H9 (cell line): ENCODE measurements around the gene ULK2. TPM values are rescaled to one million over a fixed set of nuclear protein-coding genes. Genes with fewer than 3 reads are reported as not detected.

ENCODE experiments used
- DNase-seq: peaks from one replicate; pipeline ENCODE4 v3.0.0-alpha.2; 2017
- H2AFZ ChIP-seq: one replicate; pipeline ENCODE4 v1.6.1; 2013; ENCODE audit warnings: mild to moderate bottlenecking, low read length, control low read depth, moderate library complexity
- H2AK5ac ChIP-seq: 2 replicates; pipeline ENCODE4 v1.6.1; 2013; ENCODE audit warnings: low read length, control low read depth, mixed read lengths; ENCODE audit not compliant: insufficient read length
- H2BK120ac ChIP-seq: one replicate; pipeline ENCODE4 v1.6.1; 2013; ENCODE audit warnings: low read depth, mild to moderate bottlenecking, low read length, control low read depth, inconsistent platforms; ENCODE audit not compliant: poor library complexity, severe bottlenecking
- H2BK12ac ChIP-seq: 2 replicates; pipeline ENCODE4 v1.6.1; 2013; ENCODE audit warnings: low read length, control low read depth, mixed read lengths, low read depth; ENCODE audit not compliant: insufficient read length
- H2BK15ac ChIP-seq: 2 replicates; pipeline ENCODE4 v1.6.1; 2013; ENCODE audit warnings: low read depth, low read length, control low read depth
- H2BK20ac ChIP-seq: one replicate; pipeline ENCODE4 v1.6.1; 2013; ENCODE audit warnings: low read depth, mild to moderate bottlenecking, low read length, control low read depth, inconsistent platforms; ENCODE audit not compliant: poor library complexity, severe bottlenecking
- H2BK5ac ChIP-seq: 2 replicates; pipeline ENCODE4 v1.6.1; 2013; ENCODE audit warnings: low read length, control low read depth, mixed read lengths; ENCODE audit not compliant: insufficient read length
- H3K14ac ChIP-seq: 2 replicates; pipeline ENCODE4 v1.6.1; 2013; ENCODE audit warnings: low read length, control low read depth; ENCODE audit not compliant: insufficient read depth
- H3K18ac ChIP-seq: 2 replicates; pipeline ENCODE4 v1.6.1; 2013; ENCODE audit warnings: low read depth, mild to moderate bottlenecking, mixed read lengths, low read length, control low read depth; ENCODE audit not compliant: insufficient read length
- H3K23ac ChIP-seq: 2 replicates; pipeline ENCODE4 v1.6.1; 2013; ENCODE audit warnings: low read length, control low read depth, mixed read lengths, low read depth; ENCODE audit not compliant: insufficient read length
- H3K23me2 ChIP-seq: 2 replicates; pipeline ENCODE4 v1.6.1; 2013; ENCODE audit warnings: low read depth, mild to moderate bottlenecking, mixed read lengths, low read length, control low read depth; ENCODE audit not compliant: insufficient read length, poor library complexity, severe bottlenecking
- H3K27ac ChIP-seq: 2 replicates; pipeline ENCODE4 v1.5.1; 2013; ENCODE audit warnings: low read length, control low read depth, mixed read lengths, low read depth; ENCODE audit not compliant: insufficient read length
- H3K27me3 ChIP-seq: 2 replicates; pipeline ENCODE4 v1.6.1; 2013; ENCODE audit warnings: low read length, control low read depth, inconsistent platforms; ENCODE audit not compliant: insufficient read depth
- H3K4ac ChIP-seq: 2 replicates; pipeline ENCODE4 v1.6.1; 2013; ENCODE audit warnings: low read depth, mild to moderate bottlenecking, control low read depth, inconsistent platforms, low read length, moderate library complexity
- H3K4me1 ChIP-seq: 2 replicates; pipeline ENCODE4 v1.6.1; 2013; ENCODE audit warnings: low read length, control low read depth, inconsistent platforms; ENCODE audit not compliant: insufficient read depth
- H3K4me2 ChIP-seq: 2 replicates; pipeline ENCODE4 v1.6.1; 2013; ENCODE audit warnings: low read length, control low read depth, mixed read lengths; ENCODE audit not compliant: insufficient read length, insufficient read depth
- H3K56ac ChIP-seq: 2 replicates; pipeline ENCODE4 v1.6.1; 2013; ENCODE audit warnings: low read depth, mild to moderate bottlenecking, mixed read lengths, low read length, control low read depth; ENCODE audit not compliant: insufficient read length
- H3K79me1 ChIP-seq: 2 replicates; pipeline ENCODE4 v1.6.1; 2013; ENCODE audit warnings: low read depth, mild to moderate bottlenecking, moderate library complexity, low read length, control low read depth, inconsistent platforms; ENCODE audit not compliant: insufficient read depth, poor library complexity, severe bottlenecking
- H3K79me2 ChIP-seq: 2 replicates; pipeline ENCODE4 v1.6.1; 2013; ENCODE audit warnings: low read length, control low read depth, inconsistent platforms; ENCODE audit not compliant: insufficient read depth
- H3K9ac ChIP-seq: 2 replicates; pipeline ENCODE4 v1.6.1; 2013; ENCODE audit warnings: low read length, control low read depth, mixed read lengths; ENCODE audit not compliant: insufficient read length; ENCODE audit errors: extremely low read depth
- H3K9me3 ChIP-seq: one replicate; pipeline ENCODE4 v1.6.1; 2013; ENCODE audit warnings: low read depth, low read length, inconsistent platforms; ENCODE audit not compliant: control insufficient read depth
- H3T11ph ChIP-seq: one replicate; pipeline ENCODE4 v1.6.1; 2013; ENCODE audit warnings: mild to moderate bottlenecking, low read length, control low read depth, inconsistent platforms
- H4K20me1 ChIP-seq: one replicate; pipeline ENCODE4 v1.6.1; 2013; ENCODE audit not compliant: control insufficient read depth, insufficient read length, insufficient read depth
- H4K5ac ChIP-seq: 2 replicates; pipeline ENCODE4 v1.6.1; 2013; ENCODE audit warnings: low read depth, mild to moderate bottlenecking, mixed read lengths, low read length, control low read depth; ENCODE audit not compliant: insufficient read length
- H4K8ac ChIP-seq: replicated peaks from 2 replicates; pipeline ENCODE4 v1.6.1; 2013; ENCODE audit warnings: low read length, control low read depth, mixed read lengths, low read depth; ENCODE audit not compliant: insufficient read length
- H4K91ac ChIP-seq: 2 replicates; pipeline ENCODE4 v1.6.1; 2013; ENCODE audit warnings: low read depth, mild to moderate bottlenecking, moderate library complexity, mixed read lengths, low read length, control low read depth; ENCODE audit not compliant: insufficient read length
- H3K27ac Mint-ChIP-seq, 3 experiments: 2 replicates in 2 of 3; 3 replicates in 1 of 3; pipeline ENCODE4 v1.8.0; 2020 to 2021; ENCODE audit warnings: mixed read lengths in 3 of 3, mild to moderate bottlenecking in 1 of 3, moderate library complexity in 1 of 3
- H3K27me3 Mint-ChIP-seq: 2 replicates; pipeline ENCODE4 v1.8.0; 2021; ENCODE audit warnings: low read depth, mild to moderate bottlenecking, moderate library complexity, mixed read lengths
- H3K36me3 Mint-ChIP-seq, 3 experiments: 2 replicates in 2 of 3; 3 replicates in 1 of 3; pipeline ENCODE4 v1.8.0; 2020 to 2021; ENCODE audit warnings: low read depth in 3 of 3, mixed read lengths in 3 of 3; ENCODE audit not compliant: insufficient read depth in 1 of 3
- H3K4me1 Mint-ChIP-seq, 2 experiments: 2 replicates each; pipeline ENCODE4 v1.8.0; 2020; ENCODE audit warnings: mixed read lengths in 2 of 2
- H3K4me3 Mint-ChIP-seq, 2 experiments: 2 replicates in 1 of 2; 3 replicates in 1 of 2; pipeline ENCODE4 v1.8.0; 2020 to 2021; ENCODE audit warnings: mild to moderate bottlenecking in 2 of 2, mixed read lengths in 2 of 2, moderate library complexity in 1 of 2
- H3K9me3 Mint-ChIP-seq, 2 experiments: 2 replicates in 1 of 2; 3 replicates in 1 of 2; pipeline ENCODE4 v1.8.0; 2020; ENCODE audit warnings: mild to moderate bottlenecking in 2 of 2, mixed read lengths in 2 of 2, moderate library complexity in 1 of 2
- CTCF ChIP-seq: fragments of 200-600 bp; sonication (generic); conservative IDR thresholded peaks from 3 replicates; pipeline ENCODE4 v1.8.0; 2021; ENCODE audit warnings: antibody characterized with exemption, mild to moderate bottlenecking
- WGBS: extraction: QIAGEN DNeasy Blood & Tissue Kit; methylation state at CpG from one replicate; pipeline ENCODE4 v1.1.7; 2013; ENCODE audit warnings: missing lambda C conversion rate, low lambda C conversion rate, mixed read lengths; ENCODE audit not compliant: insufficient read length; ENCODE audit errors: extremely low coverage; 5-methylcytosine and 5-hydroxymethylcytosine counted together
- total RNA-seq: library from RNA; stranded (reverse); gene quantifications from 2 replicates; pipeline ENCODE4 v1.2.1, GENCODE V29; 2021

The ULK2 gene
- total RNA-seq, 1 experiment from 2014 or later, result 11.5 TPM

- Histone ChIP-seq H2BK15ac (no peak overlapping the region), H2BK12ac (no peak overlapping the region), H3K9me3 (no peaks in the 10 kb centered on the region), H4K8ac (no peak overlapping the region), H3K56ac (no peak overlapping the region), H3K4me1 (no peaks in the 10 kb centered on the region), H2AFZ (no peak overlapping the region), H2AK5ac (no peak overlapping the region), H3T11ph (no peak overlapping the region), H3K27me3 (no peaks in the 10 kb centered on the region; the same call in 1 of the 2 replicates), H4K5ac (no peak overlapping the region), H3K23me2 (peaks cover 7% of the 10 kb centered on the region), H3K4me2 (no peak overlapping the region), H2BK20ac (no peak overlapping the region), H3K27ac (no peak overlapping the region), H2BK5ac (no peak overlapping the region), H4K20me1 (no peaks in the 10 kb centered on the region), H3K9ac (no peak overlapping the region), H3K79me2 (no peaks in the 10 kb centered on the region), H3K23ac (no peak overlapping the region), H3K4ac (no peak overlapping the region), H2BK120ac (no peak overlapping the region), H3K14ac (no peak overlapping the region), H3K18ac (no peak overlapping the region), H3K79me1 (no peaks in the 10 kb centered on the region), H4K91ac (no peak overlapping the region)
- Mint-ChIP-seq H3K27me3 (peaks cover 16% of the 10 kb centered on the region), H3K27ac (no peak overlapping the region), H3K36me3 (no peaks in the 10 kb centered on the region; a peak in 1 of 7 replicates), H3K9me3 (peaks cover 0 to 3% of the 10 kb centered on the region in 2 experiments; a peak in 1 of 5 replicates), H3K4me1 (peaks cover 12 to 17% of the 10 kb centered on the region in 2 experiments), H3K4me3 (no peak overlapping the region)
- no CpG with 5 or more reads among the region's 34 CpGs for WGBS
- DNase-seq, result no peak
- no peak for TF ChIP-seq CTCF
These were observed 124.3 kb downstream of the ULK2 start for GRCh38 chr17:19743101-19744100.
